Measurements from ENCODE around the gene UTS2. TPM values are rescaled to one million over a fixed set of nuclear protein-coding genes. Genes with fewer than 3 reads are reported as not detected.

Gene UTS2
- total and polyA plus RNA-seq, 2 of the 4 experiments (the other 2 are of a cell fraction) = not detected

DNA sequence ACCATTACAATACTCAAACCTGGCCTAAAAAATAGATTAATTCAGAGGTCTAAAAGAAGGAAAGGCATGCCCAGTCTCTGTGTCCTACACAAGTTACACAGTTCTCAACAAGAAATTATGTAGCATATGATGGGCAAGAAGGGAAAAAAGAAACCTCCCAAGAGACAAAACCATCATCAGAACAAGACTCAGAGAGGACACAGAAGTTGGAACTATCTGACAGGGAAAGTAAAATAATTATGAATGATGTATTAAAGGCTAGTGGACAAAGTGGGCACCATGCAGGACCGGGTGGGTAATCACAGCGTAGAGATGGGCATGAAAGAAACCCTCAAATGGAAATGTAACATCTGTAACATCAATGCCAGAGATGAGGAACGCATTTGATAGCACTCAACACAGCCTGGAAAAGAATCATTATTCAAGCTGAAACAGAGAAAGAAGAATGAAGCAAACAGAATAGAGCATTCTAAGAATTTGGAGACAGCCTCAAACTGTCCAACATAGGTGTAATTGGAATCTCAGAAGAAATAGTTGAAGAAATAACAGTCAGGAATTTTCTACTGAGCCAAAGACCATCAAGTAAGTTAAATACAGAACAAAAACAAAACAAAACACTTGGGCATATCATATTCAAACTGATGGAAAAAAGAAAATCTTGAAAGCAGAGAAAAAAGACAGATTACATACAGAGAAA lies 39.0 kb downstream of the UTS2 start:
- no peak overlapping the region for H3K18ac ChIP-seq (ENCODE audit: low read depth, low read length)
- no peak overlapping the region for H2AK9ac ChIP-seq (replicated peaks; ENCODE audit: low read depth, low read length, poor library complexity)
- peaks cover 9% of the 10 kb centered on the region for H3K36me3 ChIP-seq (ENCODE audit: control insufficient read depth, insufficient read depth, low read length)
- in situ Hi-C loops (cut with MboI; ENCODE audit: low sequenced_read_pairs) = no loop called here
- no peak overlapping the region for H3K4me3 ChIP-seq (ENCODE audit: insufficient read depth, low read depth, low read length)
- H2BK5ac ChIP-seq (ENCODE audit: low read depth, low read length, poor library complexity, severe bottlenecking) = no peak overlapping the region
- H3K27me3 ChIP-seq (ENCODE audit: control insufficient read depth, insufficient read depth, low read length) = no peaks in the 10 kb centered on the region
- no peaks in the 10 kb centered on the region for H4K20me1 ChIP-seq (ENCODE audit: insufficient read depth, low read length)
- no peak overlapping the region for H4K91ac ChIP-seq (ENCODE audit: insufficient read depth, low read depth, low read length)
- H3K14ac ChIP-seq (replicated peaks; ENCODE audit: low read depth, low read length) = no peak overlapping the region
- H3K4me1 ChIP-seq (ENCODE audit: control insufficient read depth, insufficient read depth, low read length) = peaks cover 2% of the 10 kb centered on the region; the same call in 1 of the 2 replicates
- H3K9me3 ChIP-seq (ENCODE audit: control insufficient read depth, insufficient read depth, low read length) = peaks cover 9% of the 10 kb centered on the region
- ChIA-PET CTCF (interaction anchor here (0.6 kb wide), 1 partner anchor 8 kb away, joined by 5 read pairs; no protein-coding TSS in a partner anchor), POLR2A (ENCODE audit: unreplicated experiment) (no interaction called here)
- no peak overlapping the region for H4K8ac ChIP-seq (ENCODE audit: low read depth in 2 of 2, low read length in 2 of 2)
- dilution Hi-C loops (cut with HindIII; ENCODE audit: low sequenced_read_pairs, unreplicated experiment) = no loop called here
- BruUV-seq (replicated peaks) = no TSS peak
- no peaks in the 10 kb centered on the region for H3K79me1 ChIP-seq (ENCODE audit: low read depth in 1 of 2, low read length in 2 of 2)
- DNase-seq (no peak), ATAC-seq (ENCODE audit: low read depth) (no peak)
- H2BK15ac ChIP-seq (ENCODE audit: low read depth, low read length) = no peak overlapping the region
- H4K5ac ChIP-seq (ENCODE audit: low read depth, low read length) = no peak overlapping the region
- no peak overlapping the region for H2AK5ac ChIP-seq (ENCODE audit: low read depth, low read length)
- no peak overlapping the region for H3K23ac ChIP-seq (ENCODE audit: low read depth, low read length)
- H3K9ac ChIP-seq (ENCODE audit: low read depth, low read length) = no peak overlapping the region
- no peak overlapping the region for H3K56ac ChIP-seq (ENCODE audit: extremely low read depth, insufficient read depth, low read length)
- H3K9me1 ChIP-seq (ENCODE audit: insufficient read depth, low read length) = no peaks in the 10 kb centered on the region; the same call in 1 of the 2 replicates
- no peak for TF ChIP-seq RFX5 (IDR thresholded peaks at IDR 0.05; ENCODE audit: low read depth, low read length)
- TF ChIP-seq FOS (IDR thresholded peaks at IDR 0.05; ENCODE audit: low read depth, low read length) = no peak
- no peak overlapping the region for H3K4me2 ChIP-seq (ENCODE audit: low read depth, low read length)
- intact Hi-C loops (cut with micrococcal nuclease) = no loop called here
- WGBS, 2 experiments (ENCODE audit: extremely low coverage in 2 of 2, insufficient read length in 1 of 2) = no CpG with 5 or more reads among the region's 3 CpGs
- no peak overlapping the region for H2BK20ac ChIP-seq (ENCODE audit: low read depth, low read length)
- H3K27ac ChIP-seq (ENCODE audit: insufficient read depth, low read length) = no peak overlapping the region
- no peak overlapping the region for H2AFZ ChIP-seq (replicated peaks; ENCODE audit: low read length, poor library complexity)
- H2BK120ac ChIP-seq (ENCODE audit: low read depth, low read length) = no peak overlapping the region
- H3K4ac ChIP-seq (ENCODE audit: low read depth, low read length) = no peak overlapping the region
